D721Med (cell line): Measurements from ENCODE around the gene GMFB.
"Not testable (repeated sequence)": the region's sequence is repeated elsewhere in the genome, so short reads cannot be mapped to it uniquely, and the experiment has no call there.

ENCODE experiments used
- DNase-seq: peaks from one replicate; pipeline ENCODE4 v3.0.0; 2011; ENCODE audit warnings: low spot score; ENCODE audit not compliant: insufficient read length
- FAIRE-seq: peaks from 2 replicates; lab custom pipeline; 2011; peaks lifted over from hg19 to GRCh38; lab: Jason Lieb, UNC
- TF ChIP-seq, protein P1 (sequence below): IDR thresholded peaks from 2 replicates; pipeline ENCODE4 v1.5.1; 2012; ENCODE audit warnings: mild to moderate bottlenecking, control low read depth; ENCODE audit not compliant: insufficient read depth; ENCODE audit errors: missing control alignments

GMFB gene

GRCh38 chr14:54465654-54466053, 23.1 kb downstream of the GMFB start:
- DNase-seq (peak; percentile 32), FAIRE-seq (peak; percentile 72)
- TF ChIP-seq, protein P1, sequence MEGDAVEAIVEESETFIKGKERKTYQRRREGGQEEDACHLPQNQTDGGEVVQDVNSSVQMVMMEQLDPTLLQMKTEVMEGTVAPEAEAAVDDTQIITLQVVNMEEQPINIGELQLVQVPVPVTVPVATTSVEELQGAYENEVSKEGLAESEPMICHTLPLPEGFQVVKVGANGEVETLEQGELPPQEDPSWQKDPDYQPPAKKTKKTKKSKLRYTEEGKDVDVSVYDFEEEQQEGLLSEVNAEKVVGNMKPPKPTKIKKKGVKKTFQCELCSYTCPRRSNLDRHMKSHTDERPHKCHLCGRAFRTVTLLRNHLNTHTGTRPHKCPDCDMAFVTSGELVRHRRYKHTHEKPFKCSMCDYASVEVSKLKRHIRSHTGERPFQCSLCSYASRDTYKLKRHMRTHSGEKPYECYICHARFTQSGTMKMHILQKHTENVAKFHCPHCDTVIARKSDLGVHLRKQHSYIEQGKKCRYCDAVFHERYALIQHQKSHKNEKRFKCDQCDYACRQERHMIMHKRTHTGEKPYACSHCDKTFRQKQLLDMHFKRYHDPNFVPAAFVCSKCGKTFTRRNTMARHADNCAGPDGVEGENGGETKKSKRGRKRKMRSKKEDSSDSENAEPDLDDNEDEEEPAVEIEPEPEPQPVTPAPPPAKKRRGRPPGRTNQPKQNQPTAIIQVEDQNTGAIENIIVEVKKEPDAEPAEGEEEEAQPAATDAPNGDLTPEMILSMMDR: no peak

DNA sequence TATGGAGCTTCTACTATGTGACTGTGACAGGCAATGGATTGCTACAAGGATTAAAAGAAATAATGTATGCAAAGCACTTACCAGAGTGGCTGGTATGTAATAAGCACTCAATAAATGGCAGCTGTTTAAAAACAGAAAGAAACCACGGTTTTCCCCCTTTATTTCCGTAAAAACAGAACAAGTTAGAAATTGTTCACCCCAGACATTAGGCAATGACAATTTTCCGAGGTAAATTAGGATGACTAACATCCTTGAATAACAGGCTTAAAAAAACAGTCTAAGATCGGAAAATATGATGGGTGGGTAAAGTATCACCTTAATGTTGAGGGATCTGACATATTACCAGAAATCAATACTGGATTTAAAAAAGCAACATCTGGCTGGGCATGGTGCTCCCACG, 26.7 kb downstream of the GMFB start:
- FAIRE-seq (no peak), DNase-seq (no peak)
- TF ChIP-seq, protein P1: no peak

DNA sequence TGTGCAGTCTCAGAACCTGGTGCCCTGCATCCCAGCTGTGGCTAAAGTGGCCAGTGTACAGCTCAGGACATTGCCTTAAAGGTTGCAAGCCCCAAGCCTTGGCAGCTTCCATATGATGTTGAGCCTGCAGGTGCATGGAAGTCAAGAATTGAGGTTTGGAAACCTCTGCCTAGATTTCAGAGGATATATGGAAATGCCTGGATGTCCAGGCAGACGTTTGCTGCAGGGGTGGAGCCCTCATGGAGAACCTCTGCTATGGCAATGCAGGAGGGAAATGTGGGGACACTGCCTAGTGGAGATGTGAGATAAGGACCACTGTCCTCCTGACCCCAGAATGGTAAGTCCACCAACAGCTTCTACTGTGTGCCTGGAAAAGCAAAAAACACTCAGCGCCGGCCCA, 29.7 kb downstream of the GMFB start:
- TF ChIP-seq, protein P1: no peak
- FAIRE-seq: no peak
- no peak for DNase-seq

- not testable (repeated sequence) for DNase-seq, FAIRE-seq
These were observed 30.2 kb downstream of the GMFB start for GRCh38 chr14:54458536-54458935.

DNA sequence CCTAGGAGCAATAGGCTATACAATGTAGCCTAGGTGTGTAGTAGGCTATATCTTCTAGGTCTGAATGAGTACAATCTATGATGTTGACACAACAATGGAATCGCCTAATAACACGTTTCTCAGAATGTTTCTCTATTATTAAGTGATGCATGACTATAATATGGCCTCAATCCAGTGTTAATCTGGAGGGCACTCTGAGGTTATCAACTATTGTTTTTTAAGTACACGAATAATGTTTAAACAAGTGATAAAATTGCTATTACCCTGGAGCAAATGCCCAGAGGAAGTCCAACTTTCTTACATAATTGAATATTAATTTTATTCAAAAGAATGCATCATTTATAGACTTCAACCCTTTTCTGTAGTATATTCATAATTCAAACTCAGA, 31.2 kb downstream of the GMFB start:
- no peak for DNase-seq
- TF ChIP-seq, protein P1: no peak

GRCh38 chr14:54456820-54457608, 31.8 kb downstream of the GMFB start:
- FAIRE-seq, DNase-seq: not testable (repeated sequence)

More for the DNA sequence above, 31.2 kb downstream of the GMFB start:
- FAIRE-seq: no peak

DNA sequence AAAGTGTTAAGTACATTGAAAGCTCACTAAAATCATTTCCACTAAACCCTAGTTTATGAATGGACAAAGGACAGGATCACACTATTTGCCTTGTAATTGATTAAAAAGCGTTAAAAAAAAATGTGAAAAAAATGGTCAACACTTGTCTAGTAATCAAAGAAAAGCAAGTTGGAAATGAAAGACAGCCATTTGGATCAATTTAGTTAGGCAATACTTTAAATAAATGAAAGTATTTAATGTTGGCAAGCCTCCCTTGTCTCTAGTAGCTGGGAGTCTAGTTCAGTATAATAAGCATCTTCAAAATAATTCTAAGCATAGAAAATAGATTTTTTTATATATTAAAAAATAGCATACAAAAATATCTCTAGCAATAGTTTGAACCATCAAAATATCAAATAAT, 33.4 kb downstream of the GMFB start:
- DNase-seq (no peak), FAIRE-seq (no peak)
- TF ChIP-seq, protein P1: no peak

GRCh38 chr14:54453990-54454389, 34.8 kb downstream of the GMFB start:
- not testable (repeated sequence) for DNase-seq, FAIRE-seq

GRCh38 chr14:54453252-54453651, 35.5 kb downstream of the GMFB start:
- FAIRE-seq: no peak
- TF ChIP-seq, protein P1: no peak
- no peak for DNase-seq
